Neural progenitor cell (in vitro differentiated cells): ENCODE results near the gene LRRC8D.

Source experiments
- CTCF ChIP-seq: fragments of 200-600 bp; sonication (generic); IDR thresholded peaks from 2 replicates; pipeline ENCODE4 v1.5.1; 2017; ENCODE audit warnings: antibody characterized with exemption, mild to moderate bottlenecking
- EZH2 ChIP-seq: fragments of 200-600 bp; sonication (generic); IDR thresholded peaks from 2 replicates; pipeline ENCODE4 v1.6.1; 2017; ENCODE audit warnings: antibody characterized with exemption, mild to moderate bottlenecking, moderate library complexity
- EZH2phosphoT487 ChIP-seq: fragments of 200-600 bp; sonication (generic); IDR thresholded peaks from 2 replicates; pipeline ENCODE4 v1.6.1; 2017; ENCODE audit warnings: antibody characterized with exemption

DNA sequence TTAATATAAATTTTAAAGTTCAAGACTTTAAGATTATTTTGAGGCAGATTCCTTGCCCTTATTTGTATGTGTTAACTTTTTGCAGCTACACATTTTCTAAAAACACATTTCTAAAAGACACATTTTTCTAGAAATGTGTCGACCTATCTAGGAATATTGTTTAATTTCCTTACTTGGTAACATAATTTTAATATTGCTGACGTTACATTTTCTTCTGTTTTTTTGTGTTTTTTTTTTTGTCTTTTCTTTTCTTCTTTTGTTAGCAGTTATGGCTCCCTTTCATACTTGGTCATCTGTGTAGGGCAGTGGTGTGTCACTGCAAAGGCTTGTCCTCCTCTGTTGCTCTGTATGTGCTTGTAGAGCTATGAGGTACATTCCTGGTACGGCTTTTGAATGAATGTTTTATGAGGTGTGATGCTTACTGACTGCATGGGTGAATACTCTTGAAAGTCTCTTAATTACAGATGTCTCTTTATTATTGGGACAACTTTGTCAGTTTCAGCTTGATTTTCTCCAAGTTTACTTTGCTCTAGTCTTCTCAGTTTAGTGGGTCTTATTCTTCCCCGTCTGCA is 30.1 kb downstream of the LRRC8D start:
- TF ChIP-seq CTCF (no peak), EZH2phosphoT487 (no peak), EZH2 (no peak)
